GM12875 (cell line): ENCODE measurements around the gene ADAMTSL3.
"Not testable (repeated sequence)": the region's sequence is repeated elsewhere in the genome, so short reads cannot be mapped to it uniquely, and the experiment has no call there.

Experiments used
- H3K4me3 ChIP-seq: one replicate; pipeline ENCODE4 v1.5.1; 2011; ENCODE audit warnings: low read depth, low read length, control low read depth
- TF ChIP-seq, protein P1 (sequence below): IDR thresholded peaks from 2 replicates; pipeline ENCODE4 v1.5.1; 2011; ENCODE audit warnings: low read depth, mild to moderate bottlenecking, control low read depth, inconsistent platforms, low read length, moderate library complexity, borderline replicate concordance; ENCODE audit not compliant: insufficient read depth

The ADAMTSL3 gene

DNA sequence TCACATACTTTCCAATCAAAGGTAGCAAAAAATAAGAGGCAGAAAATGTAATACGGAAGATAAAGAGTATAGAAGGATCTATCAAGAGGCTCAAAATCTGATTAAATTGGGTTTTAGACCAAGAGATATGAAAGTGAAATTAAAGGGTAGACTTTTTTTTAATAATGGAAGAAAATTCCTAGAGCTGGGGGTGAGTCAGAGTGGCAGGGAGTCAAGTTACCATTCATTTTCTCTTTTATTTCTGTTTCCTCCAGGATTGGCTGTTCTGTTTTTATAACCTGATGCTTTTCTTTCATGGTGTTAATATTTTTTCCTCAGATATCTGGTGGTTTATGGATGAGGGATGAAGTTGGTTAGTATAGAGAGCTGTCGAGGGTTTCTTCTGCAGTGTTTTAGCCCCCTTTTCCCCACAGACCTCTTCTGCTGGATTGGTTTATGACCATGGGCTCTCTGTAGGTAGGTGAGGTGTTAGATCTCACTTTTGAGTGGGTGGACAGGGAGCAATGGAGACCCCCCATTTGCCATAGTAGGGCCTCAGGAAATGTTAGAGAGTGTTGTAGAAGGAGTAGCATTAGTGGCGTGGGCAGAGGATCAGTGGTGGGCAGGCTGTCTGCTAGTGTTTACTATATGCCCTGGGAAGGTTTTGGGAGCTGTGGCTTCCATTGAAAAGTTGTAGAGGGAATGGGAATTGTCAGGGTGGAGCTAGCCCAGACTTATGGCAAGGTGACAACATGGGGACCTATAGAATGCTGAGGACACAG lies 380.1 kb downstream of the ADAMTSL3 start:
- no peak overlapping the region for H3K4me3 ChIP-seq
- TF ChIP-seq, protein P1, sequence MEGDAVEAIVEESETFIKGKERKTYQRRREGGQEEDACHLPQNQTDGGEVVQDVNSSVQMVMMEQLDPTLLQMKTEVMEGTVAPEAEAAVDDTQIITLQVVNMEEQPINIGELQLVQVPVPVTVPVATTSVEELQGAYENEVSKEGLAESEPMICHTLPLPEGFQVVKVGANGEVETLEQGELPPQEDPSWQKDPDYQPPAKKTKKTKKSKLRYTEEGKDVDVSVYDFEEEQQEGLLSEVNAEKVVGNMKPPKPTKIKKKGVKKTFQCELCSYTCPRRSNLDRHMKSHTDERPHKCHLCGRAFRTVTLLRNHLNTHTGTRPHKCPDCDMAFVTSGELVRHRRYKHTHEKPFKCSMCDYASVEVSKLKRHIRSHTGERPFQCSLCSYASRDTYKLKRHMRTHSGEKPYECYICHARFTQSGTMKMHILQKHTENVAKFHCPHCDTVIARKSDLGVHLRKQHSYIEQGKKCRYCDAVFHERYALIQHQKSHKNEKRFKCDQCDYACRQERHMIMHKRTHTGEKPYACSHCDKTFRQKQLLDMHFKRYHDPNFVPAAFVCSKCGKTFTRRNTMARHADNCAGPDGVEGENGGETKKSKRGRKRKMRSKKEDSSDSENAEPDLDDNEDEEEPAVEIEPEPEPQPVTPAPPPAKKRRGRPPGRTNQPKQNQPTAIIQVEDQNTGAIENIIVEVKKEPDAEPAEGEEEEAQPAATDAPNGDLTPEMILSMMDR = no peak

DNA sequence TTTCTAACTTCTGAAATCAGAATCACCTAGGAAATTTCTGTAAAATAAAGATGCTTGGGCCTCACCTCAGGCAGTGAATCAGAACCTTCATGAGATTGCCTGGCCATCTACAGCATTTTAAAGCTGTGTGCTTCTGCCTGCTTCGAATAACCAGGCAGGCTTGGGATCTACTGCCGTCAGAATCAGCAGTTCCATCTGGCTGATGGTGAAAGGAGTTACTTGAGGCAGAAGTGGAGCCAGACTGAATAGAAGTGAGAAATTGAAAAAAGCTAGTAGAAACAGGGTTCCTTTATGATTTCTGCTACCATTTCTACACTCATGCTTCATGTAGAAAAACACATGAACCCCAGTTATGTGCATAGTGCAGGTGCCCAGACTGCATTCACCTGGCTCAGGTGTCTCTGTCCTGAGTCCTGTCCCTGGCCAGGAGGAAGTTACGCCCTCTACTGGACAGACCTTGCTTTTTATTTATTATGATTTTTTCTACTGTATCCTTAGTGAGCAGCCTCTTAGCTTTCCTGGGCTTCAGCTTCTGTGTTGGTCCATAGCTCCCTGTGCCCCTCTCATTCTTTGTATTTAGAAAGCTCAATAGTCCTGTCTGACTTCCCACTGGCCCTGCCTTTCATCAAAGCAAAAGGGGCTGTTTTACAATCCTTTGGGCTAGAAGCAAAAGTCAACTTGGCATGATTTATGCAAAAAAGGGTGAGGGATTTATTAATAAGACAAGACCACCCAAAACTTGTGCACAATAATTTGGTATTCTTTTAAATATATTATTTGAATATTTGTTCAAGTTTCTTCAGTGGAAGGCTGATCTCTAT lies 380.9 kb downstream of the ADAMTSL3 start:
- TF ChIP-seq, protein P1 = peak; percentile 63
- H3K4me3 ChIP-seq = no peak overlapping the region

DNA sequence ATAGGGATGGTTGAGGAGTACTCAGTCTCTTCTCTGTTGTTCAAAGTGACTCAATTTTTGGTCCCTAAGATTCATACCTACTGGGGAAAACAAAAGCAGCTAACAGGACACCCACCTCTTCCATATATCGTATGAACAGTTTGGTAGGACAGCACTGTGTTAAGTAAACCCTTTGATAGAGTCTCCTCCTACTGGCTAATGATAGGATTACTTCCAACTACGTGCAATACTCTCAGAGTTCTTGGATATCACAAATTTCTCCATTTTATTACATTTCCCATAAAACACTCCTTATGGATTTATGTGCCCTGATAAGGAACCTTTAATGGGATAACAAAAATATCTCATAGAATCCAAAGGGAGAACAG lies 381.5 kb downstream of the ADAMTSL3 start:
- no peak overlapping the region for H3K4me3 ChIP-seq
- TF ChIP-seq, protein P1 = peak; percentile 42; the same call in 1 of the 2 replicates

DNA sequence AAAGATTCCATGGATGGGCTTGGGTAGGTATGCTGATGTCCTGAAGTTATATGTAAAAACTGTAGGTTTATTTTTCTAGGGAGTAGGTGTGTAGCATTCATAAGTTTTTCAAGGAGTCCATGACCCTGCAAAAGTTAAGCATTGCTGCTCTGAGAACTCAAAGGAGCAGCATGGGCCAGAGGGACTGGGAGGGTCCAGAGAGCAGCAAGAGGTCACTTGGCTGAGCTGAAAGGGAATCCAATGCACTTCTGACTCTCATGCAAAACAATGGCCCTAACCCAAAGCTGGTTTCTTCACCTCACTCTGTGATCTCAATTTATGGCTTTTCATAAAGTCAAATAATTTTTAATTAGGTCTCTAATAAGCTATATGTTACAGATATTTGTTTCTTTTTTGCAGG lies 383.4 kb downstream of the ADAMTSL3 start:
- TF ChIP-seq, protein P1 = no peak
- H3K4me3 ChIP-seq = no peak overlapping the region

DNA sequence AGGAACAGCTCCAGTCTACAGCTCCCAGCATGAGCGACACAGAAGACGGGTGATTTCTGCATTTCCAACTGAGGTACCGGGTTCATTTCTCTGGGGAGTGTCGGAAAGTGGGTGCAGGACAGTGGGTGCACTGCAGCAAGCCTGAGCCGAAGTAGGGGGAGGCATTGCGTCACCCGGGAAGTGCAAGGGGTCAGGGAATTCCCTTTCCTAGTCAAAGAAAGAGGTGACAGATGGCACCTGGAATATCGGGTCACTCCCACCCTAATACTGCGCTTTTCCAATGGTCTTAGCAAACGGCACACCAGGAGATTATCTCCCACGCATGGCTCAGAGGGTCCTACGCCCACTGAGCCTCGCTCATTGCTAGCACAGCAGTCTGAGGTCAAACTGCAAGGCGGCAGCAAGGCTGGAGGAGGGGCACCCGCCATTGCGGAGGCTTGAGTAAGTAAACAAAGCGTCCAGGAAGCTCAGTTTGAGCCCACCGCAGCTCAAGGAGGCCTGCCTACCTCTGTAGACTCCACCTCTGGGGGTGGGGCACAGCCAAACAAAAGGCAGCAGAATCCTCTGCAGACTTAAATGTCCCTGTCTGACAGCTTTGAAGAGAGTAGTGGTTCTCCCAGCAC lies 388.6 kb downstream of the ADAMTSL3 start:
- not testable (repeated sequence) for H3K4me3 ChIP-seq

DNA sequence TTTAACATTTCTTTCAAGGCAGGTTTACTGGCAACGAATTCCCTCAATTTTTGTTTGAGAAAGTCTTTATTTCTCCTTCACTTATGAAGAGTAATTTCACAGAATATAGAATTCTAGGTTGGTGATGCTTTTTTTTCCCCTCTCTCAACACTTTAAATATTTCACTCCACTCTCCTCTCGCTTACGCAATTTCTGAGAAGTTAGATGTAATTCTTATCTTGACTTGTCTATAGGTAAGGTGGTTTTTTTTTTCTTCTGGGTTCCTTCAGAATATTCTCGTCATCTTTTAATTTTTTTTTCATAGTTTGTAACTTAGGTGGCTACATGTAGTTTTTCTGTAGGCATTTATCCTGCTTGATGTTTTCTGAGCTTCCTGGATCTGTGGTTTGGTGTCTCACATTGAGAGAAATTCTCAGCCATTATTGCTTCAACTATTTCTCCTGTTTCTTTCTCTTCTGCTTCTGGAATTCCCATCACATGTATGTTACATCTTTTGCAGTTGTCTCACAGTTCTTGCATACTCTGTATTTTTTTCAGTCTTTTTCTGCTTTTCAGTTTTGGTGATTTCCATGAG lies 392.2 kb downstream of the ADAMTSL3 start:
- TF ChIP-seq, protein P1 = no peak
- no peak overlapping the region for H3K4me3 ChIP-seq

DNA sequence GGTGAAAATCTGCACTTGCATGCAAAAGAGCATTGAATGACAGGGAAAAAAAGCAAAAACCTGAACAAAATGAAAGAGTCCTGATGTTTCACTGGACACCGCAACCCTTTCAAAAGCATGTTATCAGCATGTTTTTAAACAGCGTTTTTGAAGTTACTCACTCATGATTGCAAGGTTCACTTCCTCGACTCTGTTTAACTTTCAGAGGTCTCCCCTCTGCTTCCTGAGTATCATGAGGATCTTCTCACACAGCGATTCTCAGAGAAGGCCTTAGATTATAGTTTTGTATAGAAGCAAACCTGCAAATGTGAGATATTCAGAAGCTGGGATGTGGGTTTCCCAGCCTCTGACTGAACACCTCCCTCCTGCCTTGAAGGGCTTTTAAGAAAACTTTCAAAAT lies 395.6 kb downstream of the ADAMTSL3 start:
- H3K4me3 ChIP-seq = not testable (repeated sequence)
